Epithelial cell of prostate (primary cell): Measurements from ENCODE around the gene ACAD10.
"Not testable (repeated sequence)": the region's sequence is repeated elsewhere in the genome, so short reads cannot be mapped to it uniquely, and the experiment has no call there.

ENCODE experiments used
- DNase-seq: peaks from one replicate; pipeline ENCODE4 v3.0.0-alpha.2; 2011; ENCODE audit warnings: low read depth, low spot score
- H3K27ac ChIP-seq: fragments of 450-650 bp; 2 replicates; pipeline ENCODE4 v1.5.1; 2017; ENCODE audit warnings: mild to moderate bottlenecking

ACAD10 gene

DNA sequence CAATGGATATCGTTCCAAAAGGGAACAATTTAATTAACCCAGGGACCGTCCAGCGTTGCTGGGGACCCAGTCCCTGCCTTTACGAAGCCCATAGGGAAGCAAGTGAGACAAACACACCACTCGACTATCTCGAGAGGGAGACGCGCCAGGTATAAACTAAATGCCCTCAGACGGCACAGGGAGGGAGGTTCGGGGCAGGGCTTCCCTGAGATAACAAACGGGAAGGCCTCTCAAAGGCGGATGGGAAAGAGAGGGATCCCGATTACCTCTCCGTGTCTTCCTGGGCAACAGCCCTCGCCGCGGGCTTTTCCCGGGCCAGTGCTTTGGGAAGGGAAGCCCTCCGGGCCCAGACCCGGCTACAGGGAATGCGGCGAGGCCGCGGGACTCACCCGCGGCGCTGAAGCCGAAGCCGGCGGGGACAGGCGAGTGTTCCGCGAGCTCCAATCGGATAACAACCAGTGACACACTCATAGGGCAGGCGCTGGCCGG is 487 bp upstream of the ACAD10 start:
- DNase-seq: no peak
- peak overlapping the region; percentile 72 for H3K27ac ChIP-seq

DNA sequence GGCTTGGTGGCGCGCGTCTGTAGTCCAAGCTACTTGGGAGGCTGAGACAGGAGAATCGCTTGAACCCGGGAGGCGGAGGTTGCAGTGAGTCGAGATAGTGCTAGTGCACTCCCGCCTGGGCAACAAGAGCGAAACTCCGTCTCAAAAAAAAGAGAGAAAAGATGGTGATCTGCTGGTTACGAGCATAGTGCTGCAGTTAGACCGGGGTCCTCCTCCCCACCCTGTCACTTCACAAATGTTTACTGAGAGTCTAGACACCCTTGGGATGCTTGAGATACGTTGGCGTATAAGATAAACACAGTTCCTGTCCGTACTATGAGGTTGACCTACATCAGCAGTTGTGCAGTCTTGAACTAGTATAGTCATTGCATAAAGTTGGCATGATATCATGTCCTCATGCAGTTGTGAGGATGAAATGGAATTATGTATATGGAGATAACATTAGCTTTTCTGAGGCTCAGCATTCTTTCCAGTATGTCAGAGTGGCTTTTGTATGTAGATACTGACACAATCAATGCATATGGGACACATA is 787 bp downstream of the ACAD10 start:
- H3K27ac ChIP-seq: peak overlapping the region; percentile 72
- DNase-seq: no peak

DNA sequence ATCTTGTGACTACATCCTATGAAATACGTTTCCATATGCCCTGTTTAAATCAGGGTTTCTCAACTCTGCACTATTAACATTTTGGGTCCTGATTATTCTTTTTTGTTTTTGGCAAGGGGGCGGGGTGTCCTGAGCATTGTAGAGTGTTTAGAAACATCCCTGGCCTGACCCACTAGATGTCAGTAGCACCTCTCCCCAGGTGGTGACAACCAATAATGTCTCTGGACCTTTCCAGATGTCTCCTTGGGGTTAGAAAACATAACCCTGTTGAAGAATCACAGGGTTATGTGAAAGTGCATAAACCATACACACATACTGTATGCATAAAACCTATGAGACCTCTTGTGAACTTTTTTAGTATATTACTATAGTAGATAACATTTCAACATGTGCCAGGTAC is 1.4 kb downstream of the ACAD10 start:
- DNase-seq: no peak
- H3K27ac ChIP-seq: no peak overlapping the region

GRCh38 chr12:111687952-111688351 is 2.1 kb downstream of the ACAD10 start:
- no peak overlapping the region for H3K27ac ChIP-seq
- DNase-seq: no peak

DNA sequence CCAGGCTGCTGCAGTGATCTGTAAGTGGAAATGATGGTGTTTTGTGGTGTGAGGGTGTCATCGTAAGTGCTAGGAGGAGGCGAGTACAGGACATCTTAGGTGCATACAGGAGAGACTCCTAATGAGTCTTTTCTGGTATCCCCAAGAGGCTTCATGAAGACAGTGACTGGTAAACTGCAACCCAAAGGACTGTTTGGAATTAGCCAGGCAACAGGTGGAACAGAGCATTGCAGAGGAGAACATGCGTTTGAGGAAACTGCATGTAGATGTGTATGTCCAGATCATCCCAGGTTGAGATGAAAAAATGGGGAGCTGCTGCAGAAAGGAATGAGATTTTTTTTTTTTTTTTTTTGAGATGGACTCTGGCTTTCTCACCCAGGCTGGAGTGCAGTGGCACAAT is 5.4 kb downstream of the ACAD10 start:
- DNase-seq: no peak
- H3K27ac ChIP-seq: no peak overlapping the region

DNA sequence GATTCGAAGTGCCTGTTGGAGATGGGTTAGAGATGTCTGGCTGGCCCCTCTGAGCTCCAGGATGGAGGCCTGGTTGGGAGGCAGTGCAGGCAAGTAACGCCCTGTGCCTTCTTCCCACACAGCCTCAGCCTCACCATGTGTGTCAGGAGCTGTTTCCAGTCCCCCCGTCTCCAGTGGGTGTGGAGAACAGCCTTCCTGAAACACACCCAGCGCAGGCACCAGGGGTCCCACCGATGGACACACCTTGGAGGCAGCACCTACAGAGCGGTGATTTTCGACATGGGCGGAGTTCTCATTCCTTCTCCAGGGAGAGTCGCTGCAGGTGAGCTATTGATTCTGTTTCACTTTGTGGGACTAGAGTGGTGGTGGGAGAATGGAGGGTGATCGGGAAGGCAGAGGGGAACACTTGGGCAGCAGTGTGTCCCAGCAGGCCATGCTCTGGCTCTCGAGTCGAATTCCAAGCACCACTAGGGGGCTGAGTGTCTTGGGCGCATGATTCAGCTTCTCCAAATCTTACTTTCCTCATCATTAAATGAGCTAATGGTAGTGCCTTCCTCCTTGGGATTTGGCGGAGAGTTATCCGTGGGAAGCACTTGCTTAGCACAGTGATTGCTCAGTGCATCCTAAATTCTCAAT is 6.8 kb downstream of the ACAD10 start:
- DNase-seq: no peak

GRCh38 chr12:111693818-111694217 is 8.0 kb downstream of the ACAD10 start:
- H3K27ac ChIP-seq: no peak overlapping the region
- DNase-seq: no peak

More for the DNA sequence above, 6.8 kb downstream of the ACAD10 start:
- no peak overlapping the region for H3K27ac ChIP-seq

DNA sequence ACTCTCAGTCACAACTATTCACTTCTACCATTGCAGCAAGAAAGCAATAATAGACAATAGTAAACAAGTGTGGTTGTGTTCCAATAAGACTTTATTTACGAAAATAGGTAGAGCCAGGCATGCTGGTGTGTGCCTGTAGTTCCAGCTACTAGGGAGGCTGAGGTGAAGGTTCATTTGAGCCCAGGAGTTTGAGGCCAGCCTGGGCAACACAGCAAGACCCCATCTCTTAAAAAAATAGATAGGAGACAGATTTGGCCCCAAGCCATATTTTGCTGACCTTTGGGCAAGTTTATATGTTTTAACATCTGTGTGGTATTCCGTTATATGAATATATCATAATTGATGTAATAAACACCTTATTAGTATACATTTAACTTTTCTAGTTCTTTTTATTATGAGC is 14.1 kb downstream of the ACAD10 start:
- no peak for DNase-seq
- no peak overlapping the region for H3K27ac ChIP-seq

GRCh38 chr12:111705672-111706071 is 19.8 kb downstream of the ACAD10 start:
- DNase-seq: no peak
- no peak overlapping the region for H3K27ac ChIP-seq

DNA sequence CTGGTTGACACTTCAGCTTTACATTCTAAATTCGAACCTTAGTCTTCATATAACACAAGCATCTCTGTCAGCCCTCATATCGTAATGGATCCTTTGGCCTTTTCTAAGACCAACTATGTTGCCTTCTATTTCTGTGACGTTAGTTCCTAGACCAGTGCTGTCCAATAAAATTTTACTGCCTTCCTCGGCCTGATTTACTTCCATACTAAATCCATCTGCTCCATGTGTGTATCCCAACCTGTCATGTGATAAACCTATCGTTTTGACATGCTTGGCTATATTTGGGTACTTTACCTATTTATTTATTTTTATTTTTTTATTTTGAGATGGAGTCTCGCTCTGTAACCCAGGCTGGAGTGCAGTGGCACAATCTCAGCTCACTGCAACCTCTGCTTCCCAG is 20.3 kb downstream of the ACAD10 start:
- DNase-seq: no peak
- no peak overlapping the region for H3K27ac ChIP-seq

GRCh38 chr12:111715279-111715678 is 29.4 kb downstream of the ACAD10 start:
- H3K27ac ChIP-seq: no peak overlapping the region
- DNase-seq: no peak

DNA sequence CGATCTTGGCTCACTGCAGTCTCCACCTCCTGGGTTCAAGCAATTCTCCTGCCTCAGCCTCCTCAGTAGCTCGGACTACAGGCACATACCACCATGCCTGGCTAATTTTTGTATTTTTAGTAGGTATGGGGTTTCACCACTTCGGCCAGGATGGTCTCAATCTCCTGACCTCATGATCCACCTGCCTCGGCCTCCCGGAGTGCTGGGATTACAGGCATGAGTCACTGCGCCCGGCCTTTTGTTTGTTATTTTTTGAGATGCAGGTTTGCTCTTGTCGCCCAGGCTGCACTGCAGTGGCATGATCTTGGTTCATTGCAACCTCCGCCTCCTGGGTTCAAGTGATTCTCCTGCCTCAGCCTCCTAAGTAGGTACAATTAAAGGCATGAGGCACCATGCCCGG is 33.5 kb downstream of the ACAD10 start:
- DNase-seq, H3K27ac ChIP-seq: not testable (repeated sequence)

GRCh38 chr12:111720457-111720856 is 34.6 kb downstream of the ACAD10 start:
- no peak for DNase-seq
- H3K27ac ChIP-seq: no peak overlapping the region

DNA sequence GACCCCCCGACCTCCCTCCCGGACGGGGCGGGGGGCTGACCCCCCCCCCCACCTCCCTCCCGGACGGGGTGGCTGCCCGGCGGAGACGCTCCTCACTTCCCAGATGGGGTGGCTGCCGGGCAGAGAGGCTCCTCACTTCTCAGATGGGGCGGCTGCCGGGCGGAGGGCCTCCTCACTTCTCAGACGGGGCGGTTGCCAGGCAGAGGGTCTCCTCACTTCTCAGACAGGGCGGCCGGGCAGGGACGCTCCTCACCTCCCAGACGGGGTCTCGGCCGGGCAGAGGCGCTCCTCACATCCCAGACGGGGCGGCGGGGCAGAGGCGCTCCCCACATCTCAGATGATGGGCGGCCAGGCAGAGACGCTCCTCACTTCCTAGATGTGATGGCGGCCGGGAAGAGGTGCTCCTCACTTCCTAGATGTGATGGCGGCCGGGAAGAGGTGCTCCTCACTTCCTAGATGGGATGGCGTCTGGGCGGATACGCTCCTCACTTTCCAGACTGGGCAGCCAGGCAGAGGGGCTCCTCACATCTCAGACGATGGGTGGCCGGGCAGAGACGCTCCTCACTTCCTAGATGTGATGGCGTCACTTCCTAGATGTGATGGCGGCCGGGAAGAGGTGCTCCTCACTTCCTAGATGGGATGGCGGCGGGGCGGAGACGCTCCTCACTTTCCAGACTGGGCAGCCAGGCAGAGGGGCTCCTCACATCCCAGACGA is 38.0 kb downstream of the ACAD10 start:
- not testable (repeated sequence) for H3K27ac ChIP-seq, DNase-seq

DNA sequence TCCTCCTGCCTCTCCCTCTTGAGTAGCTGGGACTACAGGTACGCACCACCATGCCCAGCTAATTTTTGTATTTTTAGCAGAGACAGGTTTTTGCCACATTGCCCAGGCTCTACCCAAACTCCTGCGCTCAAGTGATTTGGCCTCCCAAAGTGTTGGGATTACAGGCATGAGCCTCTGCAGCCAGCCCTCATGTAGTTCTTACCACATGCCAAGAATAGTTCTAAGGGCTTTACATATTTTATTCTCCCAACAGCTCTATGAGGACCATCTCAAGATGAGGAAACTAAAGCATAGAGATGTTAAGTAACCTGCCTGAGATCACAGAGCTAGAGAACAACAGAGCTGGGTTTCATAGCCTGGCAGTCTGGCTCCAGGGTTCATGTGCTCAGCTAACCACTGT is 42.9 kb downstream of the ACAD10 start:
- H3K27ac ChIP-seq: no peak overlapping the region
- DNase-seq: no peak

DNA sequence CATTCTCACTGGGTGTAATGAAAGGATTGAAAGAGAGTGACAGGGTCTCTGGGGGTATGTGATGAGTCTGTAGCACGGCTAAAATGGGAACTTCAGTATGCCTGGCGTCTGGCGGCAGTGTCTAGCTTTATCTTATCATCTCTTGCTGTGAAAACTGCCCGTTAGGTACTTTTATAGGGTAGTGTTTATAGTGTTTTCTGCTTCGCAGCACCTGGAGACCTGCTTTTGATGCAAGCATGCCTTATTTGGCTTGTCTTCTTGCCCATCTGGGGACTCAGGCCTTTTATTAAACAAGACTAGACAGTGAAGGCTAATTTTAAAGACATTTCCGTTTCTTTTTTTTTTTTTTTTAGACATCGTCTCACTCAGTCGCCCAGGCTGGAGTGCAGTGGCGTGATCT is 44.6 kb downstream of the ACAD10 start:
- H3K27ac ChIP-seq: no peak overlapping the region
- DNase-seq: no peak

- no peak for DNase-seq
- H3K27ac ChIP-seq: no peak overlapping the region
These were observed 46.9 kb downstream of the ACAD10 start for GRCh38 chr12:111732786-111733185.

DNA sequence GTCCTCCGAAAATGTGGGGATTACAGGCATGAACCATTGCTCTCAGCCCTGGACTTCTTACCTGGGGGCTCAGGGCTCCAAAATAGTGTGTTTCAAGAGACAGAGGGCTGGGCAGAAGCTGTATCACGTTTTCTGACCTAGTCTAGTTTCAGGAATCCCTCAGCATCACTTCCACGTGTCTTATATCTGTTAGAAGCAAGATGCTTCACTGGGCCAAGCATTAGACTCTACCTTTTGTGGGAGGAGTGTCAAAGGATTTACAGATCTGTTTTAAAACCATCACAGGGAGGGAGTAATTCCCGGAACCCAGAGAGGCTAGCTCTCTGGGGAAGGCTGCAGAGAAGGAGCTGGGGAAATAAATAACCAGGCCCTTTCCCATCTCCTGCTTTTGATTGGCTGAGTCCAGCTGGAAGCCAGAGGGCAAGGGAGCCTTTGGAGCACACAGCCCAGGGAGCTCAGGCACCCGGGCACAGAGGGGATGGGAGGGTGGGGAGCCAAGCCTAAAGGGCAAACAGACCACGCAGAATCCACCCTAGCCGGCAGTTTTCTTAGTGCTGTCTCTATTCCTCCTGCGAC is 47.6 kb downstream of the ACAD10 start:
- H3K27ac ChIP-seq: no peak overlapping the region
- no peak for DNase-seq

GRCh38 chr12:111739524-111739923 is 53.7 kb downstream of the ACAD10 start:
- DNase-seq, H3K27ac ChIP-seq: not testable (repeated sequence)

GRCh38 chr12:111741235-111741812 is 55.5 kb downstream of the ACAD10 start:
- H3K27ac ChIP-seq: no peak overlapping the region
- no peak for DNase-seq

- no peak for DNase-seq
- no peak overlapping the region for H3K27ac ChIP-seq
These were observed 59.4 kb downstream of the ACAD10 start for GRCh38 chr12:111745211-111745610.
